ENCODE measurements around the gene KDM5D.

Gene KDM5D

GRCh38 chrY:19744381-19745378 is at the start of gene KDM5D:
TSS of gene KDM5D (minus strand) at chrY:19744726. CDS start at chrY:19744534, 192 bp downstream.
- Histone ChIP-seq H3K36me3 (ENCODE audit: insufficient read depth, low read length) (no peaks in the 10 kb centered on the region), H3K9ac (ENCODE audit: low read depth, low read length) (no peak within 1 kb of the TSS), H3K9me3 (ENCODE audit: control insufficient read depth, insufficient read depth, low read length) (no peaks in the 10 kb centered on the region), H3K4me1 (ENCODE audit: insufficient read depth, low read length) (no peaks in the 10 kb centered on the region)

GRCh38 chrY:19768375-19768774 is 23.8 kb upstream of the KDM5D start:
- no peak overlapping the region for H3K9ac ChIP-seq (ENCODE audit: low read depth, low read length)
- H3K9me3 ChIP-seq (ENCODE audit: control insufficient read depth, insufficient read depth, low read length): no peaks in the 10 kb centered on the region
- H3K36me3 ChIP-seq (ENCODE audit: insufficient read depth, low read length): no peaks in the 10 kb centered on the region
- H3K4me1 ChIP-seq (ENCODE audit: insufficient read depth, low read length): no peaks in the 10 kb centered on the region

- H3K9me3 ChIP-seq (ENCODE audit: control insufficient read depth, insufficient read depth, low read length): no peaks in the 10 kb centered on the region
- H3K36me3 ChIP-seq (ENCODE audit: insufficient read depth, low read length): no peaks in the 10 kb centered on the region
- H3K4me1 ChIP-seq (ENCODE audit: insufficient read depth, low read length): no peaks in the 10 kb centered on the region
- H3K9ac ChIP-seq (ENCODE audit: low read depth, low read length): no peak overlapping the region
Observed at GRCh38 chrY:19743331-19743730, 1.2 kb downstream of the KDM5D start.

- no peak overlapping the region for H3K9ac ChIP-seq (ENCODE audit: low read depth, low read length)
- H3K9me3 ChIP-seq (ENCODE audit: control insufficient read depth, insufficient read depth, low read length): no peaks in the 10 kb centered on the region
- no peaks in the 10 kb centered on the region for H3K36me3 ChIP-seq (ENCODE audit: insufficient read depth, low read length)
- no peaks in the 10 kb centered on the region for H3K4me1 ChIP-seq (ENCODE audit: insufficient read depth, low read length)
Observed at GRCh38 chrY:19742153-19742552, 2.4 kb downstream of the KDM5D start.

- no peaks in the 10 kb centered on the region for H3K4me1 ChIP-seq (ENCODE audit: insufficient read depth, low read length)
- H3K9me3 ChIP-seq (ENCODE audit: control insufficient read depth, insufficient read depth, low read length): no peaks in the 10 kb centered on the region
- no peak overlapping the region for H3K9ac ChIP-seq (ENCODE audit: low read depth, low read length)
- H3K36me3 ChIP-seq (ENCODE audit: insufficient read depth, low read length): no peaks in the 10 kb centered on the region
Observed at GRCh38 chrY:19734425-19734824, 10.1 kb downstream of the KDM5D start.

- Histone ChIP-seq H3K36me3 (ENCODE audit: insufficient read depth, low read length) (no peaks in the 10 kb centered on the region), H3K9me3 (ENCODE audit: control insufficient read depth, insufficient read depth, low read length) (no peaks in the 10 kb centered on the region), H3K4me1 (ENCODE audit: insufficient read depth, low read length) (no peaks in the 10 kb centered on the region), H3K9ac (ENCODE audit: low read depth, low read length) (no peak overlapping the region)
Observed at GRCh38 chrY:19717950-19718349, 26.6 kb downstream of the KDM5D start.

- Histone ChIP-seq H3K9me3 (ENCODE audit: control insufficient read depth, insufficient read depth, low read length) (no peaks in the 10 kb centered on the region), H3K36me3 (ENCODE audit: insufficient read depth, low read length) (no peaks in the 10 kb centered on the region), H3K4me1 (ENCODE audit: insufficient read depth, low read length) (no peaks in the 10 kb centered on the region), H3K9ac (ENCODE audit: low read depth, low read length) (no peak overlapping the region)
Observed at GRCh38 chrY:19717146-19717545, 27.4 kb downstream of the KDM5D start.

GRCh38 chrY:19715226-19715625 is 29.3 kb downstream of the KDM5D start:
- Histone ChIP-seq H3K9me3 (ENCODE audit: control insufficient read depth, insufficient read depth, low read length) (no peaks in the 10 kb centered on the region), H3K4me1 (ENCODE audit: insufficient read depth, low read length) (no peaks in the 10 kb centered on the region), H3K9ac (ENCODE audit: low read depth, low read length) (no peak overlapping the region), H3K36me3 (ENCODE audit: insufficient read depth, low read length) (no peaks in the 10 kb centered on the region)

- Histone ChIP-seq H3K36me3 (ENCODE audit: insufficient read depth, low read length) (no peaks in the 10 kb centered on the region), H3K9ac (ENCODE audit: low read depth, low read length) (no peak overlapping the region), H3K9me3 (ENCODE audit: control insufficient read depth, insufficient read depth, low read length) (no peaks in the 10 kb centered on the region), H3K4me1 (ENCODE audit: insufficient read depth, low read length) (no peaks in the 10 kb centered on the region)
Observed at GRCh38 chrY:19713430-19713829, 31.1 kb downstream of the KDM5D start.

GRCh38 chrY:19706273-19706672 is 38.3 kb downstream of the KDM5D start:
- H3K36me3 ChIP-seq (ENCODE audit: insufficient read depth, low read length): no peaks in the 10 kb centered on the region
- H3K9ac ChIP-seq (ENCODE audit: low read depth, low read length): no peak overlapping the region
- no peaks in the 10 kb centered on the region for H3K9me3 ChIP-seq (ENCODE audit: control insufficient read depth, insufficient read depth, low read length)
- H3K4me1 ChIP-seq (ENCODE audit: insufficient read depth, low read length): no peaks in the 10 kb centered on the region

- H3K9ac ChIP-seq (ENCODE audit: low read depth, low read length): no peak overlapping the region
- no peaks in the 10 kb centered on the region for H3K4me1 ChIP-seq (ENCODE audit: insufficient read depth, low read length)
- H3K9me3 ChIP-seq (ENCODE audit: control insufficient read depth, insufficient read depth, low read length): no peaks in the 10 kb centered on the region
- H3K36me3 ChIP-seq (ENCODE audit: insufficient read depth, low read length): no peaks in the 10 kb centered on the region
Observed at GRCh38 chrY:19698495-19698894, 46.0 kb downstream of the KDM5D start.

- Histone ChIP-seq H3K4me1 (ENCODE audit: insufficient read depth, low read length) (no peaks in the 10 kb centered on the region), H3K9me3 (ENCODE audit: control insufficient read depth, insufficient read depth, low read length) (no peaks in the 10 kb centered on the region), H3K9ac (ENCODE audit: low read depth, low read length) (no peak overlapping the region), H3K36me3 (ENCODE audit: insufficient read depth, low read length) (no peaks in the 10 kb centered on the region)
Observed at GRCh38 chrY:19680821-19681220, 63.7 kb downstream of the KDM5D start.

Measured in ES-I3 (cell line).